ENCODE data around the gene SFSWAP. TPM values are rescaled to one million over a fixed set of nuclear protein-coding genes. Genes with fewer than 3 reads are reported as not detected.

SFSWAP gene
- total RNA-seq, 1 experiment from 2014 or later: 48.1 TPM

DNA sequence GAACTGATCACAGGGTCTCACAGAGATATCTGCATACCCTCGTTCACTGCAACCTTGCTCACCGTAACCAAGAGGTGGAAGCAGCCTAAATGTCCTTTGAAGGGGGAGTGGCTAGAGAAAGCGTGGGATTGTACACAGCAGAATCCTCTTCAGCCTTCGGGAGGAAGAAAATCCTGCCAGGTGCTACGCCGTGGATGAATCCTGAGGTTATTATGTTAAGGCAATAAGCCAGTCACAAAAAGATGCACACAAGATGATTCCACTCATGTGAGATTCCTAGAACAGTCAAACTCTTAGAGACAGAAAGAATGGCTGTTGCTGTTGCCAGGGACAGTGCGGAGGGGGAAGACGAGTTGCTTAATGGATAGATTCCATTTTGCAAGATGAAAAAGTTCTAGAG, 39.6 kb upstream of the SFSWAP start:
- TF ChIP-seq CTCF (conservative IDR thresholded peaks at IDR 0.05): no peak
- H3K4me1 ChIP-seq (ENCODE audit: insufficient read depth, low read length): no peaks in the 10 kb centered on the region
- H3K79me1 ChIP-seq (ENCODE audit: insufficient read depth, low read depth, low read length, poor library complexity, severe bottlenecking): no peaks in the 10 kb centered on the region
- peaks cover 0 to 4% (median 3%) of the 10 kb centered on the region in 3 experiments; a peak in 3 of 7 replicates for H3K36me3 Mint-ChIP-seq (ENCODE audit: insufficient read depth in 1 of 3, low read depth in 3 of 3)
- H2BK15ac ChIP-seq (ENCODE audit: low read depth, low read length): no peak overlapping the region
- H3K27ac Mint-ChIP-seq: no peak overlapping the region
- H2BK5ac ChIP-seq (ENCODE audit: insufficient read length, low read length): no peak overlapping the region
- H3K79me2 ChIP-seq (ENCODE audit: insufficient read depth, low read length): no peaks in the 10 kb centered on the region
- H2BK120ac ChIP-seq (ENCODE audit: low read depth, low read length, poor library complexity, severe bottlenecking): no peak overlapping the region
- no peak overlapping the region for H3K56ac ChIP-seq (ENCODE audit: insufficient read length, low read depth, low read length)
- no peaks in the 10 kb centered on the region for H4K20me1 ChIP-seq (ENCODE audit: control insufficient read depth, insufficient read depth, insufficient read length)
- H2AFZ ChIP-seq (ENCODE audit: low read length): no peak overlapping the region
- H3K9me3 Mint-ChIP-seq: peaks cover 11 to 12% of the 10 kb centered on the region in 2 experiments
- no peak overlapping the region for H3K14ac ChIP-seq (ENCODE audit: insufficient read depth, low read length)
- no peak overlapping the region for H3K9ac ChIP-seq (ENCODE audit: extremely low read depth, insufficient read length, low read length)
- no peak overlapping the region for H2BK12ac ChIP-seq (ENCODE audit: insufficient read length, low read depth, low read length)
- peak; percentile 24 for DNase-seq
- H3K27me3 ChIP-seq (ENCODE audit: insufficient read depth, low read length): no peaks in the 10 kb centered on the region; the same call in 1 of the 2 replicates
- no peak overlapping the region for H3K4ac ChIP-seq (ENCODE audit: low read depth, low read length)
- no peak overlapping the region for H3K18ac ChIP-seq (ENCODE audit: insufficient read length, low read depth, low read length)
- no peak overlapping the region for H2BK20ac ChIP-seq (ENCODE audit: low read depth, low read length, poor library complexity, severe bottlenecking)
- H4K8ac ChIP-seq (replicated peaks; ENCODE audit: insufficient read length, low read depth, low read length): no peak overlapping the region
- H4K5ac ChIP-seq (ENCODE audit: insufficient read length, low read depth, low read length): no peak overlapping the region
- H3K27me3 Mint-ChIP-seq (ENCODE audit: low read depth): peaks cover 4% of the 10 kb centered on the region
- no peak overlapping the region for H3K4me3 Mint-ChIP-seq
- no peak overlapping the region for H3K23ac ChIP-seq (ENCODE audit: insufficient read length, low read depth, low read length)
- H3T11ph ChIP-seq (ENCODE audit: low read length): no peak overlapping the region
- H3K4me1 Mint-ChIP-seq: 0 out of 4 replicates have a peak, but pooled peaks cover 0 to 5% of the 10 kb centered on the region in 2 experiments
- no peak overlapping the region for H4K91ac ChIP-seq (ENCODE audit: insufficient read length, low read depth, low read length)
- no peak overlapping the region for H3K4me2 ChIP-seq (ENCODE audit: insufficient read depth, insufficient read length, low read length)
- no peaks in the 10 kb centered on the region for H3K9me3 ChIP-seq (ENCODE audit: control insufficient read depth, low read depth, low read length)
- no peak overlapping the region for H3K27ac ChIP-seq (ENCODE audit: insufficient read length, low read depth, low read length)
- no CpG with 5 or more reads among the region's 8 CpGs for WGBS (ENCODE audit: extremely low coverage, insufficient read length, low lambda C conversion rate)
- no peak overlapping the region for H2AK5ac ChIP-seq (ENCODE audit: insufficient read length, low read length)
- H3K23me2 ChIP-seq (ENCODE audit: insufficient read length, low read depth, low read length, poor library complexity, severe bottlenecking): no peaks in the 10 kb centered on the region

Data from H9 (cell line).